Measurements from ENCODE around the gene BAX.
A peak's percentile ranks its signal among the peaks of the same experiment; 100 is the strongest.
"Not testable (repeated sequence)": the region's sequence is repeated elsewhere in the genome, so short reads cannot be mapped to it uniquely, and the experiment has no call there.

The BAX gene

DNA sequence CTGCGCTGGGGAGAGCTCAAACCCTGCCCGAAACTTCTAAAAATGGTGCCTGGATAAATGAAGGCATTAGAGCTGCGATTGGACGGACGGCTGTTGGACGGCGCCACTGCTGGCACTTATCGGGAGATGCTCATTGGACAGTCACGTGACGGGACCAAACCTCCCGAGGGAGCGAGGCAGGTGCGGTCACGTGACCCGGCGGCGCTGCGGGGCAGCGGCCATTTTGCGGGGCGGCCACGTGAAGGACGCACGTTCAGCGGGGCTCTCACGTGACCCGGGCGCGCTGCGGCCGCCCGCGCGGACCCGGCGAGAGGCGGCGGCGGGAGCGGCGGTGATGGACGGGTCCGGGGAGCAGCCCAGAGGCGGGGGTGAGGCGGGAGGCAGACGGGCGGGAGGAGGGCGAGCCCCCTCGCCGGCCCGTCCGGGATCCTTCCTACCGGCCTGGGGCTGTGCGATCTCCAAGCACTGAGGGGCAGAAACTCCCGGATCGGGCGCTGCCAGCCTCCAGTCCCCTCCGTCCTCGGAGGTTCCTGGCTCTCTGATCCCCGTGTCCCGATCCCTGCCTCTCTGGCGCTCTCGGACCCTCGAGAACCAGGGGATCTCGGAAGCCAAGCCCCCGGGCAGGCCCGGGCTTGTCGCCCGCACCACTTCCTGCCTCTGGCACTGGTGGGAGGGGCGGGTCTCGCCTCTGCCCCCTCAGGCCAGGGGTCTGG lies at the start of gene BAX:
Gene BAX, plus strand, starts transcription at position 281 of the 713 bp plus-strand sequence. Its CDS starts 54 bp downstream, at position 335.
- peak; percentile 97 to 99 for DNase-seq

GRCh38 chr19:48905664-48906063 lies 49.0 kb upstream of the BAX start:
- no peak for DNase-seq

- DNase-seq: no peak
These were observed 48.4 kb upstream of the BAX start for GRCh38 chr19:48906324-48906723.

DNA sequence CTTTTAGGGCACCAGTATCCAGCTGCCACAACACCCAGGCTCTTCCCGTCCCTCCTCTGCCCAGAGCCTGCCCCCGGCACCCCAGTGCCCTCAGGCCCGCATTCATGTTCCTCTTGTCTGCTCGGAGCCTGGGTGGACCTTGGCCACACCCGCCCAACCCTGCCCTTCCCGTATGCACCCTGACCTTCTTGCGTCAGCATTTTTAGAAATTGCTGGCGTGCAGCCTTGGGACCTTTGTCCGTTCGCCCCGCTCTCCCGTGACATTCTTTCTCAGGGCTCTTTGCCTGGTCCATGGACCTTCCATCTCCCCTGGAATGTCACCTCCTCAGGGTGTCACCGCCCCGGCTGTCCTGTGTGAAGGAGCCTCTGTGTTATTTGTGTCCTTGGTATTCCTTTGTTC lies 47.0 kb upstream of the BAX start:
- DNase-seq: no peak

DNA sequence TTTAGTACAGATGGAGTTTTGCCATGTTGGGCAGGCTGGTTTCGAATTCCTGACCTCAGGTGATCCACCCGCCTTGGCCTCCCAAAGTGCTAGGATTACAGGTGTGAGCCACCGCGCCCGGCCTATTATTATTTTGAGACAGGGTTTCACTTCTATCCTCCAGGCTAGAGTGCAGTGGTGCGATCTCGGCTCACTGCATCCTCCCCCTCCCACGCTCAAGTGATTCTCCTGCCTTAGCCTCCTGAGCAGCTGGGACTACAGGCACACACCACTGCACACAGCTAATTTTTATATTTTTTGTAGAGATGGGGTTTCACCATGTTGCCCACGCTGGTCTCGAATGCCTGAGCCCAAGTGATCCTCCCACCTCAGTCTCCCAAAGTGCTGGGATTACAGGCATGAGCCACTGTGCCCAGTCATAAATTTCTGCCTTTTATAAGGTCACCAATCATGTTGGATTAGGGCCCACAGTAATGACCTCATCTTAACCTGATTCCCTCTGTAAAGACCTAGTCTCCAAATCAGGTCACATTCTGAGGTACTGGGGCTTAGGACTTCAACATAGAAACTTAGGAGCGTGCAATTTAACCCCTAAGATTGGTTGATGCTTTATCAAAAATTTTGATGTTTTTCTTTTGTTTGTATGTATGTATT lies 45.1 kb upstream of the BAX start:
- DNase-seq: not testable (repeated sequence)

DNA sequence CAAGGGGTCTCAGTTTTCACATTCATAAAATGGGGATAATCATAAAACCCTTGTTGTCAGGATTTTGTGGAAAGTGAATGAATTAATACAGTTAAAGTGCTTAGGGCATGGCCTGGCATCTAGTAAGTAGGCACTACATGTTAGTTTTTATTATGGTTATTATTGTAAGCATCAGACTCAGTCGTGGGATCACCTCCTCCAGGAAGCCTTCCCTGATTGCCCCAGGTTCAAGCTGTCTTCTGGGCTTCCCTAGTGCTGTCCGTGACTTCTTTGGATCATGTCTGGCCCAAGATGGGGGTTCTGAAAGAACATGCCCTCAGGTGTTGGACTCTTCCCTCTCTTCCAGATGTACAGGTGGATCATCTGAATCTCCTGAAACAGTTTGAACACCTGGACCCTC lies 43.9 kb upstream of the BAX start:
- no peak for DNase-seq

- DNase-seq: peak in 1 of 2 experiments; percentile 42
These were observed 41.4 kb upstream of the BAX start for GRCh38 chr19:48913114-48913889.

DNA sequence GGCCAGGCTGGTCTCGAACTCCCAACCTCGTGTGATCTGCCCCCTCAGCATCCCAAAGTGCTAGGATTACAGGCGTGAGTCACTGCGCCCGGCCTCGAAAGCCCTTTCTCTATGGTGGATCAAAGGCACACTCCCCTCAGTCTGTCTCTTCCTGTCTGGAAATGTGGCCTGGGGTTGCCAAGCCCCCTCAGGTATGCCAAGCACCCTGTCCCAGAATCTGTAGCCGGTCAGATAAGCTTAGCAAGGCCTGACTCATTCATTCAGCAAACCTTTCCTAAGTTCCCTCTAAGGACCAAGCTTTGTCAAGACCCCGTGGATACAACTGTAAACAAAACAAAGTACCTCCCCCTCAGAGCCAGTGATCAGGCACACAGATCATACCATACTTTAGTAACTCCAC lies 40.5 kb upstream of the BAX start:
- no peak for DNase-seq

DNA sequence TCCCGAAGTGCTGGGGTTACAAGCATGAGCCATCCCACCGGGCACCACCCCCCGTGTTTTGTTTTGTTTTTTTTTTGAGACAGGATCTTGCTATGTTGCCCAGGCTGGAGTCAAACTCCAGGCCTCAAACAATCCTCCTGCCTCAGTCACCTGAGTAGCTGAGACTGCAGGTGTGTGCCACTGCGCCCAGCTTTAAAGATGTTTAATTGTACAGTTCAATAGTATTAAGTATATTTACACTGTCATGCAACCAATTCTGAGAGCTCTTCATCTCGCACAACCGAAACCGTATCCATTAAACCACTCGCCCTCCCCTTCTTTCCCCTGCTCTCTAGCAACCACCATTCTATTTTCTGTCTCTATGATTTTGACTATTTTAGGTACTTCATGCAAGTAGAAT lies 38.9 kb upstream of the BAX start:
- DNase-seq: peak; percentile 73 to 87

- no peak for DNase-seq
These were observed 36.6 kb upstream of the BAX start for GRCh38 chr19:48918071-48918470.

GRCh38 chr19:48918801-48919247 lies 35.9 kb upstream of the BAX start:
- no peak for DNase-seq

- DNase-seq: not testable (repeated sequence)
These were observed 35.4 kb upstream of the BAX start for GRCh38 chr19:48919271-48919670.

- DNase-seq: no peak
These were observed 33.7 kb upstream of the BAX start for GRCh38 chr19:48920949-48921348.

DNA sequence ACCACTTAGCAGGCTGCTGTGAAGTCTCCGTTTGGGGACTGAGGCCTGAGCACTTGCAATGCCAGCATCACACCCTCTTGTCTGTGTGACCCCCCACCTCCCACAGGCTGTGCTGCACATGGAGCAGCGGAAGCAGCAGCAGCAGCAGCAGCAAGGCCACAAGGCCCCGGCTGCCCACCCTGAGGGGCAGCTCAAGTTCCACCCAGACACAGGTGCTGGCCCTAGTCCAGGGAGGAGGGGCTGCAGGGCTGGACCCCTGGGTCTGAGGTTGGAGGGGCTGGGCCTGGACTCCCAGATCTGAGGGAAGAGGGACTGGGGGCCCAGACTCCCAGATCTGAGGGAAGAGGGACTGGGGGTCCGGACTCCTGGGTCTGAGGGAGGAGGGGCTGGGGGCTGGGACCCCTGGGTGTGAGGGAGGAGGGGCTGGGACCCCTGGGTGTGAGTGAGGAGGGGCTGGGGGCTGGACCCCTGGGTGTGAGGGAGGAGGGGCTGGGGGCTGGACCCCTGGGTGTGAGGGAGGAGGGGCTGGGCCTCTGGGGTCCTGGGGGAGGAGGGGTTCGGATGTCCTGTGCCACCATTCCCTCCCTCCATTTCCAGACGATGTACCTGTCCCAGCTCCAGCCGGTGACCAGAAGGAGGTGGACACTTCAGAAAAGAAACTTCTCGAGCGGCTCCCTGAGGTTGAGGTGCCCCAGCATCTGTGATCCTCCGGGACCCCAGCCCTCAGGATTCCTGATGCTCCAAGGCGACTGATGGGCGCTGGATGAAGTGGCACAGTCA lies 32.8 kb upstream of the BAX start:
- no peak for DNase-seq

GRCh38 chr19:48922548-48923490 lies 31.9 kb upstream of the BAX start:
- DNase-seq: no peak

DNA sequence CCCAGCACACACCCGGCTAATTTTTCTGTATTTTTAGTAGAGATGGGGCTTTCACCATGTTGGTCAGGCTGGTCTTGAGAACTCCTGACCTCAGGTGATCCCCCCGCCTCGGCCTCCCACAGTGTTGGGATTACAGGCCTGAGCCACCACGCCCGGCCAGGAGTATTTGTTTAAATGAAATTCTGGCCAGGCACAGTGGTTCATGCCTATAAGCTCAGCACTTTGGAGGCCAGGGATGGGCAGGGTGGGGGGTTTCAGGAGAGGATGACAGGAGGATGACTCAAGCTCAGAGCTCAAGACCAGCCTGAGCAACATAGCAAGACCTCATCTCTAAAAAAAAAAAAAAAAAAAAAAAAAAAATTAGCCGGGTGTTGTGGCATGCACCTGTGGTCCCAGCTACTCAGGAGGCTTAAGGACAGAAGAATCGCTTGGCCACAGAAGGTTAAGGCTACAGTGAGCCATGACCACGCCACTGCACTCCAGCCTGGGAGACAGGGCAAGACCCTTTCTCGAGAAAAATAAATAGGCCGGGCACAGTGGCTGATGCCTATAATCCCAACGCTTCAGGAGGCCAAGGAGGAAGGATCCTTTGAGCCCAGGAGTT lies 29.3 kb upstream of the BAX start:
- no peak for DNase-seq

GRCh38 chr19:48925890-48926289 lies 28.8 kb upstream of the BAX start:
- not testable (repeated sequence) for DNase-seq

- no peak for DNase-seq
These were observed 27.8 kb upstream of the BAX start for GRCh38 chr19:48926909-48927308.

DNA sequence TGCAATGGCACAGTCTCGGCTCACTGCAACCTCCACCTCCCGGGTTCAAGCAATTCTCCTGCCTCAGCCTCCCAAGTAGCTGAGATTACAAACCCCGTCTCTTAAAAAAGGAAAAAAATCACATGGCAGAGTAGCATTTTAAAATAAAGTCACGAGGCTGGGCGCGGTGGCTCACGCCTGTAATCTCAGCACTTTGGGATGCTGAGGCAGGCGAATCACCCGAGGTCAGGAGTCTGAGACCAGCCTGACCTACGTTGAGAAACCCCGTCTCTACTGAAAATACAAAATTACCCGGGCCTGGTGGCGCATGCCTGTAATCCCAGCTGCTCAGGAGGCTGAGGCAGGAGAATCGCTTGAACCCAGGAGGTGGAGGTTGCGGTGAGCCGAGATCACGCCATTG lies 27.0 kb upstream of the BAX start:
- not testable (repeated sequence) for DNase-seq

GRCh38 chr19:48928164-48929025 lies 26.3 kb upstream of the BAX start:
- DNase-seq: no peak

Data from NCI-H187 (cell line).